IMR-90 (cell line): ENCODE data around the gene MON2. TPM values are rescaled to one million over a fixed set of nuclear protein-coding genes. Genes with fewer than 3 reads are reported as not detected.

Experiments used
- ATAC-seq: fragments of 200-7000 bp; cut with Tn5 transposase; 2 replicates; pipeline ENCODE4 v1.9.1; 2020; ENCODE audit warnings: low read depth, mild to moderate bottlenecking, moderate library complexity
- BruUV-seq: library from RNA; stranded (reverse); fragments of 400-500 nt; replicated peaks from 2 replicates; lab custom pipeline; 2021; lab: Mats Ljungman, UMichigan
- CTCF ChIA-PET: fragments of 300-600 bp; formaldehyde crosslinking; extraction: SDS; loops from one replicate; lab custom pipeline; 2021; ENCODE audit warnings: antibody characterized with exemption; lab: Yijun Ruan, JAX
- POLR2A ChIA-PET: fragments of 300-600 bp; sonication (Branson Sonifier 250); formaldehyde crosslinking; loops from one replicate; lab custom pipeline; 2022; ENCODE audit warnings: antibody characterized with exemption; ENCODE audit not compliant: unreplicated experiment; lab: Charles Lee
- DNase-seq: peaks from one replicate; pipeline ENCODE4 v3.0.0; 2013
- H2AFZ ChIP-seq: replicated peaks from 2 replicates; pipeline ENCODE3; 2013; ENCODE audit warnings: low read length, mild to moderate bottlenecking; ENCODE audit not compliant: poor library complexity
- H2AK5ac ChIP-seq: 2 replicates; pipeline ENCODE4 v1.6.1; 2013; ENCODE audit warnings: low read depth, low read length, inconsistent platforms
- H2AK9ac ChIP-seq: replicated peaks from 2 replicates; pipeline ENCODE3; 2013; ENCODE audit warnings: mild to moderate bottlenecking, low read depth, low read length, moderate library complexity; ENCODE audit not compliant: poor library complexity
- H2BK120ac ChIP-seq: 2 replicates; pipeline ENCODE4 v1.6.1; 2013; ENCODE audit warnings: low read depth, low read length, inconsistent platforms
- H2BK15ac ChIP-seq: 3 replicates; pipeline ENCODE4 v1.6.1; 2013; ENCODE audit warnings: low read depth, low read length, inconsistent platforms
- H2BK20ac ChIP-seq: 2 replicates; pipeline ENCODE4 v1.6.1; 2013; ENCODE audit warnings: low read depth, mild to moderate bottlenecking, inconsistent platforms, low read length, moderate library complexity
- H2BK5ac ChIP-seq: 2 replicates; pipeline ENCODE4 v1.6.1; 2013; ENCODE audit warnings: mild to moderate bottlenecking, low read depth, low read length, inconsistent platforms; ENCODE audit not compliant: poor library complexity, severe bottlenecking
- H3K14ac ChIP-seq: replicated peaks from 2 replicates; pipeline ENCODE4 v1.6.1; 2013; ENCODE audit warnings: low read depth, low read length, inconsistent platforms
- H3K18ac ChIP-seq: 2 replicates; pipeline ENCODE4 v1.6.1; 2013; ENCODE audit warnings: low read depth, low read length, control low read depth
- H3K23ac ChIP-seq: 2 replicates; pipeline ENCODE4 v1.6.1; 2013; ENCODE audit warnings: low read depth, low read length, inconsistent platforms
- H3K27ac ChIP-seq: 2 replicates; pipeline ENCODE4 v1.5.1; 2013; ENCODE audit warnings: mild to moderate bottlenecking, control low read depth, low read length; ENCODE audit not compliant: insufficient read depth
- H3K27me3 ChIP-seq: 2 replicates; pipeline ENCODE4 v1.6.1; 2013; ENCODE audit warnings: low read length; ENCODE audit not compliant: control insufficient read depth, insufficient read depth
- H3K36me3 ChIP-seq: 2 replicates; pipeline ENCODE4 v1.6.1; 2013; ENCODE audit warnings: low read length, mixed read lengths; ENCODE audit not compliant: control insufficient read depth, insufficient read depth
- H3K4ac ChIP-seq: 2 replicates; pipeline ENCODE4 v1.6.1; 2013; ENCODE audit warnings: low read depth, low read length, inconsistent platforms
- H3K4me1 ChIP-seq: 2 replicates; pipeline ENCODE4 v1.6.1; 2013; ENCODE audit warnings: low read length, mixed read lengths; ENCODE audit not compliant: control insufficient read depth, insufficient read depth
- H3K4me2 ChIP-seq: 2 replicates; pipeline ENCODE4 v1.6.1; 2013; ENCODE audit warnings: low read depth, mild to moderate bottlenecking, control low read depth, low read length, moderate library complexity
- H3K4me3 ChIP-seq: 2 replicates; pipeline ENCODE4 v1.5.1; 2013; ENCODE audit warnings: low read depth, mild to moderate bottlenecking, control low read depth, low read length, moderate library complexity; ENCODE audit not compliant: insufficient read depth
- H3K56ac ChIP-seq: 2 replicates; pipeline ENCODE4 v1.6.1; 2013; ENCODE audit warnings: low read length, inconsistent platforms; ENCODE audit not compliant: insufficient read depth; ENCODE audit errors: extremely low read depth
- H3K79me1 ChIP-seq, 2 experiments: 2 replicates each; pipeline ENCODE4 v1.6.1; 2013; ENCODE audit warnings: low read length in 2 of 2, inconsistent platforms in 1 of 2, low read depth in 1 of 2
- H3K9ac ChIP-seq: 2 replicates; pipeline ENCODE4 v1.6.1; 2013; ENCODE audit warnings: low read depth, low read length, control low read depth
- H3K9me1 ChIP-seq: 2 replicates; pipeline ENCODE4 v1.6.1; 2013; ENCODE audit warnings: low read length, inconsistent platforms; ENCODE audit not compliant: insufficient read depth
- H3K9me3 ChIP-seq: 2 replicates; pipeline ENCODE4 v1.6.1; 2013; ENCODE audit warnings: low read length; ENCODE audit not compliant: control insufficient read depth, insufficient read depth
- H4K20me1 ChIP-seq: 2 replicates; pipeline ENCODE4 v1.6.1; 2013; ENCODE audit warnings: low read length, inconsistent platforms; ENCODE audit not compliant: insufficient read depth
- H4K5ac ChIP-seq: 2 replicates; pipeline ENCODE4 v1.6.1; 2013; ENCODE audit warnings: mild to moderate bottlenecking, low read depth, low read length, control low read depth
- H4K8ac ChIP-seq, 2 experiments: 2 replicates each; pipeline ENCODE4 v1.6.1; 2013; ENCODE audit warnings: low read depth in 2 of 2, low read length in 2 of 2, control low read depth in 1 of 2, inconsistent platforms in 1 of 2
- H4K91ac ChIP-seq: 2 replicates; pipeline ENCODE4 v1.6.1; 2013; ENCODE audit warnings: low read depth, low read length, inconsistent platforms; ENCODE audit not compliant: insufficient read depth
- BHLHE40 ChIP-seq: fragments of 150-350 bp; IDR thresholded peaks from 2 replicates; pipeline ENCODE4 v1.6.1; 2016; ENCODE audit warnings: mild to moderate bottlenecking, low read depth, low read length
- CEBPB ChIP-seq: IDR thresholded peaks from 2 replicates; pipeline ENCODE4 v1.6.1; 2012; ENCODE audit warnings: low read depth, low read length, improper control_type of control experiment
- CHD1 ChIP-seq: IDR thresholded peaks from 2 replicates; pipeline ENCODE4 v1.6.1; 2012; ENCODE audit warnings: low read depth, low read length, improper control_type of control experiment
- FOS ChIP-seq: fragments of 150-350 bp; IDR thresholded peaks from 2 replicates; pipeline ENCODE4 v1.6.1; 2016; ENCODE audit warnings: low read depth, low read length
- MAFK ChIP-seq: IDR thresholded peaks from 2 replicates; pipeline ENCODE4 v1.6.1; 2012; ENCODE audit warnings: low read depth, low read length, improper control_type of control experiment
- MAZ ChIP-seq: IDR thresholded peaks from 2 replicates; pipeline ENCODE4 v1.6.1; 2012; ENCODE audit warnings: low read depth, mild to moderate bottlenecking, low read length, improper control_type of control experiment, moderate library complexity, borderline replicate concordance
- MXI1 ChIP-seq: IDR thresholded peaks from 2 replicates; pipeline ENCODE4 v1.6.1; 2012; ENCODE audit warnings: low read depth, mild to moderate bottlenecking, low read length, moderate library complexity, borderline replicate concordance
- NFE2L2 ChIP-seq: fragments of 150-350 bp; IDR thresholded peaks from 2 replicates; pipeline ENCODE4 v1.6.1; 2016; ENCODE audit warnings: low read depth, mild to moderate bottlenecking, low read length
- POLR2A ChIP-seq: IDR thresholded peaks from 2 replicates; pipeline ENCODE4 v1.6.1; 2012; ENCODE audit warnings: mild to moderate bottlenecking, low read depth, low read length
- RAD21 ChIP-seq: IDR thresholded peaks from 2 replicates; pipeline ENCODE4 v1.6.1; 2012; ENCODE audit warnings: low read length, improper control_type of control experiment
- RCOR1 ChIP-seq: IDR thresholded peaks from 2 replicates; pipeline ENCODE4 v1.6.1; 2012; ENCODE audit warnings: mild to moderate bottlenecking, low read length, improper control_type of control experiment; ENCODE audit not compliant: insufficient replicate concordance
- RFX5 ChIP-seq: IDR thresholded peaks from 2 replicates; pipeline ENCODE4 v1.8.0; 2012; ENCODE audit warnings: low read depth, mild to moderate bottlenecking, low read length, moderate library complexity
- SMC3 ChIP-seq: fragments of 150-350 bp; IDR thresholded peaks from 2 replicates; pipeline ENCODE4 v1.6.1; 2016; ENCODE audit warnings: low read depth, mild to moderate bottlenecking, antibody characterized with exemption, low read length, moderate library complexity
- WGBS, 2 experiments: methylation state at CpG; one replicate each; pipeline versions ENCODE4 v1.1.5 to v1.1.7; 2013; ENCODE audit warnings: missing lambda C conversion rate in 2 of 2; ENCODE audit not compliant: insufficient read length in 1 of 2; ENCODE audit errors: extremely low coverage in 2 of 2; 5-methylcytosine and 5-hydroxymethylcytosine counted together
- dilution Hi-C: fragments of 300-500 bp; cut with HindIII; formaldehyde crosslinking; loops from one replicate; pipeline ENCODE4 v1.14.3; 2018; ENCODE audit warnings: low sequenced_read_pairs; ENCODE audit not compliant: unreplicated experiment
- in situ Hi-C: fragments of 300-500 bp; cut with MboI; formaldehyde crosslinking; loops from 3 replicates; pipeline ENCODE4 v1.14.3; 2019; ENCODE audit warnings: low sequenced_read_pairs, inconsistent platforms, mixed read lengths
- intact Hi-C: fragments of 100-400 bp; cut with micrococcal nuclease; formaldehyde crosslinking; loops from 2 replicates; pipeline ENCODE4 v1.10.0; 2022
- polyA plus RNA-seq, 3 experiments: library from polyadenylated mRNA; depleted of rRNA; stranded (reverse); fragments of >200 nt; gene quantifications; 2 replicates each; pipeline ENCODE4 v1.2.3, GENCODE V29; 2012; ENCODE audit warnings: low replicate concordance in 1 of 3
- total RNA-seq: library from RNA; depleted of rRNA; stranded (reverse); fragments of >200 nt; gene quantifications from 2 replicates; pipeline ENCODE4 v1.2.3, GENCODE V29; 2012
- TF ChIP-seq, protein P1 (sequence below): conservative IDR thresholded peaks from 2 replicates; pipeline ENCODE4 v1.5.1; 2012; ENCODE audit warnings: mild to moderate bottlenecking, low read depth, low read length, improper control_type of control experiment
- TF ChIP-seq, protein P2 (sequence below): fragments of 150-350 bp; IDR thresholded peaks from 2 replicates; pipeline ENCODE4 v1.6.1; 2016; ENCODE audit warnings: low read depth, mild to moderate bottlenecking, low read length, moderate library complexity, borderline replicate concordance

Gene MON2
- total and polyA plus RNA-seq, 2 of the 4 experiments (the other 2 are of a cell fraction): 13.2 to 39.3 TPM

DNA sequence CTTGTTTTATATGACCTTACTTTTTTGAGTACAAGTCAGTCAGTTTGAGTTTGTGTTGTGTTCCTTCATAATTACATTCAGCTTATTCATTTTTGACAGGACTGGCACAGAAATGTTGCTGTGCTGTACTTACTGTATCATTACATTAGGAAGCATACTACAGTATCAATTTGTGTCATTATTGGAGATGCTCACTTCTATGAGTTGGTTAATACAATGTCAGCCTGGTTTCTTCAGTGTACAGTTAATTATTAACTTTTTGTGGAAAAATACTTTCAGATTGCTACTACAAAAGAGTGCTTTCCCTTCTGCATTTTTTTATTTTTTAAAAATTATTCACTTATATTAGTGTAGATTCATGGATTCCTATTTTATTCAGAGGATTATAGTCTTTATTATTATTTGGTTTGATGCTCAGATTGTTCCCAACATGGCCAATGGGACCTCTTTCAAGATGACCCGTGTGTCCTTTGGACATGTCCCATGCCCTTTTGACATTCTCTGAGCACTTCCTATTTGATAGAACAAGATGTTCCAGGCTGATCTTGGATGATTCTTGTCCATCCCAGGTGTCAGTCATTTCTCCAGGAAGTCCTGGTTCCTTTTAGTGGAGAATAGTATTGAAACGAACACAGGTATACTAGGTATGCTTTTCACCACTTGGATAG, 66.6 kb downstream of the MON2 start:
- ChIA-PET POLR2A (no interaction called here), CTCF (no interaction called here)
- Histone ChIP-seq H4K91ac (no peak overlapping the region), H2AFZ (no peak overlapping the region), H3K27ac (no peak overlapping the region), H4K8ac (no peak overlapping the region), H3K79me1 (peaks cover 5 to 11% of the 10 kb centered on the region in 2 experiments; a peak in 2 of 4 replicates), H3K9me3 (no peaks in the 10 kb centered on the region), H3K56ac (no peak overlapping the region), H3K4me2 (peak overlapping the region; percentile 30; the same call in 1 of the 2 replicates), H2AK5ac (no peak overlapping the region), H3K36me3 (peaks cover 15% of the 10 kb centered on the region), H3K4ac (0 out of 2 replicates have a peak overlapping the region, but pooled peaks have one; percentile 36), H4K5ac (no peak overlapping the region), H3K9me1 (peaks cover 2% of the 10 kb centered on the region; the same call in 1 of the 2 replicates), H3K4me3 (no peak overlapping the region), H4K20me1 (no peaks in the 10 kb centered on the region), H3K23ac (no peak overlapping the region), H3K4me1 (peaks cover 9% of the 10 kb centered on the region), H2BK5ac (peak overlapping the region; percentile 46), H3K27me3 (no peaks in the 10 kb centered on the region), H2AK9ac (no peak overlapping the region), H2BK15ac (no peak overlapping the region), H3K18ac (0 out of 2 replicates have a peak overlapping the region, but pooled peaks have one; percentile 18), H3K14ac (no peak overlapping the region), H3K9ac (no peak overlapping the region), H2BK120ac (no peak overlapping the region), H2BK20ac (no peak overlapping the region)
- 100% methylated on average over 1 of the region's 2 CpGs; no CpG with 5 or more reads in 1 of the 2 experiments for WGBS, 2 experiments
- DNase-seq: no peak
- BruUV-seq: no TSS peak
- intact Hi-C loops (loop anchor here (5.0 kb wide), 1 partner anchor 96 kb away; no protein-coding TSS in a partner anchor), in situ Hi-C loops (no loop called here), dilution Hi-C loops (no loop called here)
- no peak for ATAC-seq
- TF ChIP-seq MAFK (no peak), RFX5 (no peak), BHLHE40 (no peak), RCOR1 (no peak), CEBPB (no peak), CHD1 (no peak), RAD21 (no peak), SMC3 (no peak), FOS (no peak), MAZ (no peak), MXI1 (no peak), NFE2L2 (no peak), POLR2A (no peak)
- TF ChIP-seq, protein P1, sequence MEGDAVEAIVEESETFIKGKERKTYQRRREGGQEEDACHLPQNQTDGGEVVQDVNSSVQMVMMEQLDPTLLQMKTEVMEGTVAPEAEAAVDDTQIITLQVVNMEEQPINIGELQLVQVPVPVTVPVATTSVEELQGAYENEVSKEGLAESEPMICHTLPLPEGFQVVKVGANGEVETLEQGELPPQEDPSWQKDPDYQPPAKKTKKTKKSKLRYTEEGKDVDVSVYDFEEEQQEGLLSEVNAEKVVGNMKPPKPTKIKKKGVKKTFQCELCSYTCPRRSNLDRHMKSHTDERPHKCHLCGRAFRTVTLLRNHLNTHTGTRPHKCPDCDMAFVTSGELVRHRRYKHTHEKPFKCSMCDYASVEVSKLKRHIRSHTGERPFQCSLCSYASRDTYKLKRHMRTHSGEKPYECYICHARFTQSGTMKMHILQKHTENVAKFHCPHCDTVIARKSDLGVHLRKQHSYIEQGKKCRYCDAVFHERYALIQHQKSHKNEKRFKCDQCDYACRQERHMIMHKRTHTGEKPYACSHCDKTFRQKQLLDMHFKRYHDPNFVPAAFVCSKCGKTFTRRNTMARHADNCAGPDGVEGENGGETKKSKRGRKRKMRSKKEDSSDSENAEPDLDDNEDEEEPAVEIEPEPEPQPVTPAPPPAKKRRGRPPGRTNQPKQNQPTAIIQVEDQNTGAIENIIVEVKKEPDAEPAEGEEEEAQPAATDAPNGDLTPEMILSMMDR: no peak
- TF ChIP-seq, protein P2, sequence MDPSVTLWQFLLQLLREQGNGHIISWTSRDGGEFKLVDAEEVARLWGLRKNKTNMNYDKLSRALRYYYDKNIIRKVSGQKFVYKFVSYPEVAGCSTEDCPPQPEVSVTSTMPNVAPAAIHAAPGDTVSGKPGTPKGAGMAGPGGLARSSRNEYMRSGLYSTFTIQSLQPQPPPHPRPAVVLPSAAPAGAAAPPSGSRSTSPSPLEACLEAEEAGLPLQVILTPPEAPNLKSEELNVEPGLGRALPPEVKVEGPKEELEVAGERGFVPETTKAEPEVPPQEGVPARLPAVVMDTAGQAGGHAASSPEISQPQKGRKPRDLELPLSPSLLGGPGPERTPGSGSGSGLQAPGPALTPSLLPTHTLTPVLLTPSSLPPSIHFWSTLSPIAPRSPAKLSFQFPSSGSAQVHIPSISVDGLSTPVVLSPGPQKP: no peak
